ENCODE results near the gene DCP1A.

- TF ChIP-seq POU6F1 (CRISPR knock-in tag; IDR thresholded peaks at IDR 0.05; ENCODE audit: borderline replicate concordance, low read depth) (no peak), RARB (CRISPR knock-in tag; IDR thresholded peaks at IDR 0.05) (no peak), CSDC2 (CRISPR knock-in tag; IDR thresholded peaks at IDR 0.05) (no peak), ESRRG (CRISPR knock-in tag; IDR thresholded peaks at IDR 0.05) (no peak), OSR1 (CRISPR knock-in tag; IDR thresholded peaks at IDR 0.05) (no peak), ARNTL (CRISPR knock-in tag; IDR thresholded peaks at IDR 0.05; ENCODE audit: borderline replicate concordance, low read depth) (no peak)
Observed at GRCh38 chr3:53303957-53304356, 43.4 kb downstream of the DCP1A start.
